HepG2 (cell line): ENCODE measurements around the gene RASGRP4. TPM values are rescaled to one million over a fixed set of nuclear protein-coding genes. Genes with fewer than 3 reads are reported as not detected.

ENCODE experiments used
- AGO2 ChIP-seq: fragments of 200-400 bp; formaldehyde crosslinking; optimal IDR thresholded peaks from 2 replicates; pipeline ENCODE3; 2017; ENCODE audit warnings: mild to moderate bottlenecking, low read depth, low read length, moderate library complexity
- KLF9 ChIP-seq: IDR thresholded peaks from 2 replicates; pipeline ENCODE4 v1.6.1; 2016; ENCODE audit warnings: low read depth
- RXRA ChIP-seq: sonication (generic); formaldehyde crosslinking; IDR thresholded peaks from 2 replicates; pipeline ENCODE4 v1.5.1; 2020; ENCODE audit warnings: missing genetic modification reagents
- SALL2 ChIP-seq: sonication (generic); formaldehyde crosslinking; IDR thresholded peaks from 2 replicates; pipeline ENCODE4 v1.8.1; 2023; ENCODE audit warnings: mild to moderate bottlenecking, missing genetic modification reagents, inconsistent platforms
- ZFP36L1 ChIP-seq: sonication (generic); formaldehyde crosslinking; IDR thresholded peaks from 2 replicates; pipeline ENCODE4 v1.8.0; 2022; ENCODE audit warnings: mild to moderate bottlenecking, missing genetic modification reagents, moderate library complexity
- ZNF501 ChIP-seq: sonication (generic); formaldehyde crosslinking; IDR thresholded peaks from 2 replicates; pipeline ENCODE4 v1.5.1; 2020; ENCODE audit warnings: mild to moderate bottlenecking, moderate library complexity, missing genetic modification reagents
- ZNF709 ChIP-seq: sonication (generic); formaldehyde crosslinking; IDR thresholded peaks from 2 replicates; pipeline ENCODE4 v1.5.0; 2020; ENCODE audit warnings: mild to moderate bottlenecking, missing genetic modification reagents
- ZNF83 ChIP-seq: sonication (generic); formaldehyde crosslinking; IDR thresholded peaks from 2 replicates; pipeline ENCODE4 v1.4.0; 2020; ENCODE audit warnings: missing genetic modification reagents, mild to moderate bottlenecking, borderline replicate concordance
- polyA plus RNA-seq, 8 experiments: library from polyadenylated mRNA; depleted of rRNA in 3 of 8; stranded (reverse) in 7 of 8; unstranded in 1 of 8; fragments of >200 nt; fragmentation: Illumina TruSeq in 4 of 8; extraction: Trizol in 4 of 8; gene quantifications; 2 replicates each; pipeline versions ENCODE4 v1.2.1 to v1.2.3, GENCODE V29; 2011 to 2016; ENCODE audit warnings: low read depth in 4 of 8, missing spikeins in 1 of 8, mixed read lengths in 1 of 8; ENCODE audit not compliant: insufficient read depth in 1 of 8
- total RNA-seq, 5 experiments: library from RNA; depleted of rRNA; stranded (reverse); fragments of >200 nt; fragmentation: Illumina TruSeq; extraction: Trizol; gene quantifications; 2 replicates each; pipeline ENCODE4 v1.2.3, GENCODE V29; 2016; ENCODE audit warnings: low read depth in 1 of 5
- TF ChIP-seq, protein P1 (sequence below): sonication (generic); formaldehyde crosslinking; IDR thresholded peaks from 2 replicates; pipeline ENCODE4 v1.4.0; 2020; ENCODE audit warnings: missing genetic modification reagents
- TF ChIP-seq, protein P2 (sequence below): sonication (generic); formaldehyde crosslinking; IDR thresholded peaks from 2 replicates; pipeline ENCODE4 v1.4.0; 2020; ENCODE audit warnings: low read depth, missing genetic modification reagents
- TF ChIP-seq, protein P3 (sequence below): sonication (generic); formaldehyde crosslinking; IDR thresholded peaks from 2 replicates; pipeline ENCODE4 v1.4.0; 2020; ENCODE audit warnings: low read depth, mild to moderate bottlenecking, missing genetic modification reagents
- TF ChIP-seq, protein P4 (sequence below): sonication (generic); formaldehyde crosslinking; IDR thresholded peaks from 2 replicates; pipeline ENCODE4 v1.4.0; 2020; ENCODE audit warnings: missing genetic modification reagents
- TF ChIP-seq, protein P5 (sequence below): sonication (generic); formaldehyde crosslinking; IDR thresholded peaks from 2 replicates; pipeline ENCODE4 v1.5.0; 2020; ENCODE audit warnings: mild to moderate bottlenecking, missing genetic modification reagents

Gene RASGRP4
- total and polyA plus RNA-seq, 2 of the 13 experiments (the other 11 are each of a cell fraction or from before 2014, with no cell fraction given) = not detected

DNA sequence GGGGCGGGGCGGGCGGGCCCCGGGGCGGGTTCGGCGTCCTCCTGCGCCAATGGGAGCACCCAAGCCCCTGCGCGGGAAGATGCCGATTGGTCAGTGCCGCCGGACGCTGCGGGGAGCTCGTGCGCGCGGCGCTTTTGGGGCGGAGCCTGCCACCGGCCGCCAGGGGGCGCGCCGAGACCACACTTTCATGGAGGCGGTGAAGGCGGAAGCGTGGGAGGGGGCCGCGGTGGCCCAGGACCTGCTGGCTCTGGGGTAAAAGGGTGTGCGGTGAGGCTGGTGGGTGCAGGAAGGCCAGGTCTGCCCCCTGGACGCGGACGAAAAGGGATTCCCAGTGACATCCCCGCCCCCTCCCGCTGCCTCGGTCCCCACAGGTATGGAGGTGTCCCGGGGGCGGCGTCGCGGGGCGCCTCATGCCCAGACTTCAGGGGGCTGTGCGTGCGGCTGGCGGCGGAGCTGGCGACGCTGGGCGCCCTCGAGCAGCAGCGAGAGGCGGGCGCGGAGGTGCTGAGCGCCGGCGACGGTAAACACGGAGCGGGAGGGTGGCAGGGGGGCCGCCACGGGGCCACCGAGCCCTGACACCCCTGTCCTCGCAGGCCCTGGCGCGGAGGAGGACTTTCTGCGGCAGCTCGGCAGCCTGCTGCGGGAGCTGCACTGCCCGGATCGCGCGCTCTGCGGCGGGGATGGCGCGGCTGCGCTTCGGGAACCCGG is 22.9 kb downstream of the RASGRP4 start, which contains the start of gene FAM98C (continued):
- TF ChIP-seq, protein P1, sequence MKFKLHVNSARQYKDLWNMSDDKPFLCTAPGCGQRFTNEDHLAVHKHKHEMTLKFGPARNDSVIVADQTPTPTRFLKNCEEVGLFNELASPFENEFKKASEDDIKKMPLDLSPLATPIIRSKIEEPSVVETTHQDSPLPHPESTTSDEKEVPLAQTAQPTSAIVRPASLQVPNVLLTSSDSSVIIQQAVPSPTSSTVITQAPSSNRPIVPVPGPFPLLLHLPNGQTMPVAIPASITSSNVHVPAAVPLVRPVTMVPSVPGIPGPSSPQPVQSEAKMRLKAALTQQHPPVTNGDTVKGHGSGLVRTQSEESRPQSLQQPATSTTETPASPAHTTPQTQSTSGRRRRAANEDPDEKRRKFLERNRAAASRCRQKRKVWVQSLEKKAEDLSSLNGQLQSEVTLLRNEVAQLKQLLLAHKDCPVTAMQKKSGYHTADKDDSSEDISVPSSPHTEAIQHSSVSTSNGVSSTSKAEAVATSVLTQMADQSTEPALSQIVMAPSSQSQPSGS (CRISPR knock-in tag) = peak; percentile 61; the same call in 1 of the 2 replicates
- TF ChIP-seq, protein P2, sequence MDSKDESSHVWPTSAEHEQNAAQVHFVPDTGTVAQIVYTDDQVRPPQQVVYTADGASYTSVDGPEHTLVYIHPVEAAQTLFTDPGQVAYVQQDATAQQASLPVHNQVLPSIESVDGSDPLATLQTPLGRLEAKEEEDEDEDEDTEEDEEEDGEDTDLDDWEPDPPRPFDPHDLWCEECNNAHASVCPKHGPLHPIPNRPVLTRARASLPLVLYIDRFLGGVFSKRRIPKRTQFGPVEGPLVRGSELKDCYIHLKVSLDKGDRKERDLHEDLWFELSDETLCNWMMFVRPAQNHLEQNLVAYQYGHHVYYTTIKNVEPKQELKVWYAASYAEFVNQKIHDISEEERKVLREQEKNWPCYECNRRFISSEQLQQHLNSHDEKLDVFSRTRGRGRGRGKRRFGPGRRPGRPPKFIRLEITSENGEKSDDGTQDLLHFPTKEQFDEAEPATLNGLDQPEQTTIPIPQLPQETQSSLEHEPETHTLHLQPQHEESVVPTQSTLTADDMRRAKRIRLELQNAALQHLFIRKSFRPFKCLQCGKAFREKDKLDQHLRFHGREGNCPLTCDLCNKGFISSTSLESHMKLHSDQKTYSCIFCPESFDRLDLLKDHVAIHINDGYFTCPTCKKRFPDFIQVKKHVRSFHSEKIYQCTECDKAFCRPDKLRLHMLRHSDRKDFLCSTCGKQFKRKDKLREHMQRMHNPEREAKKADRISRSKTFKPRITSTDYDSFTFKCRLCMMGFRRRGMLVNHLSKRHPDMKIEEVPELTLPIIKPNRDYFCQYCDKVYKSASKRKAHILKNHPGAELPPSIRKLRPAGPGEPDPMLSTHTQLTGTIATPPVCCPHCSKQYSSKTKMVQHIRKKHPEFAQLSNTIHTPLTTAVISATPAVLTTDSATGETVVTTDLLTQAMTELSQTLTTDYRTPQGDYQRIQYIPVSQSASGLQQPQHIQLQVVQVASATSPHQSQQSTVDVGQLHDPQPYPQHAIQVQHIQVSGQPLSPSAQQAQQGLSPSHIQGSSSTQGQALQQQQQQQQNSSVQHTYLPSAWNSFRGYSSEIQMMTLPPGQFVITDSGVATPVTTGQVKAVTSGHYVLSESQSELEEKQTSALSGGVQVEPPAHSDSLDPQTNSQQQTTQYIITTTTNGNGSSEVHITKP (CRISPR knock-in tag) = no peak
- peak; percentile 18 for TF ChIP-seq AGO2
- no peak; the same call in 1 of the 2 replicates for TF ChIP-seq RXRA
- peak; percentile 96 for TF ChIP-seq ZNF709 (CRISPR knock-in tag)
- TF ChIP-seq SALL2 (CRISPR knock-in tag) = peak; percentile 84
- TF ChIP-seq KLF9 = peak; percentile 79
- peak; percentile 90 for TF ChIP-seq ZNF501 (CRISPR knock-in tag)
- TF ChIP-seq, protein P3, sequence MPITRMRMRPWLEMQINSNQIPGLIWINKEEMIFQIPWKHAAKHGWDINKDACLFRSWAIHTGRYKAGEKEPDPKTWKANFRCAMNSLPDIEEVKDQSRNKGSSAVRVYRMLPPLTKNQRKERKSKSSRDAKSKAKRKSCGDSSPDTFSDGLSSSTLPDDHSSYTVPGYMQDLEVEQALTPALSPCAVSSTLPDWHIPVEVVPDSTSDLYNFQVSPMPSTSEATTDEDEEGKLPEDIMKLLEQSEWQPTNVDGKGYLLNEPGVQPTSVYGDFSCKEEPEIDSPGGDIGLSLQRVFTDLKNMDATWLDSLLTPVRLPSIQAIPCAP = no peak
- TF ChIP-seq, protein P4, sequence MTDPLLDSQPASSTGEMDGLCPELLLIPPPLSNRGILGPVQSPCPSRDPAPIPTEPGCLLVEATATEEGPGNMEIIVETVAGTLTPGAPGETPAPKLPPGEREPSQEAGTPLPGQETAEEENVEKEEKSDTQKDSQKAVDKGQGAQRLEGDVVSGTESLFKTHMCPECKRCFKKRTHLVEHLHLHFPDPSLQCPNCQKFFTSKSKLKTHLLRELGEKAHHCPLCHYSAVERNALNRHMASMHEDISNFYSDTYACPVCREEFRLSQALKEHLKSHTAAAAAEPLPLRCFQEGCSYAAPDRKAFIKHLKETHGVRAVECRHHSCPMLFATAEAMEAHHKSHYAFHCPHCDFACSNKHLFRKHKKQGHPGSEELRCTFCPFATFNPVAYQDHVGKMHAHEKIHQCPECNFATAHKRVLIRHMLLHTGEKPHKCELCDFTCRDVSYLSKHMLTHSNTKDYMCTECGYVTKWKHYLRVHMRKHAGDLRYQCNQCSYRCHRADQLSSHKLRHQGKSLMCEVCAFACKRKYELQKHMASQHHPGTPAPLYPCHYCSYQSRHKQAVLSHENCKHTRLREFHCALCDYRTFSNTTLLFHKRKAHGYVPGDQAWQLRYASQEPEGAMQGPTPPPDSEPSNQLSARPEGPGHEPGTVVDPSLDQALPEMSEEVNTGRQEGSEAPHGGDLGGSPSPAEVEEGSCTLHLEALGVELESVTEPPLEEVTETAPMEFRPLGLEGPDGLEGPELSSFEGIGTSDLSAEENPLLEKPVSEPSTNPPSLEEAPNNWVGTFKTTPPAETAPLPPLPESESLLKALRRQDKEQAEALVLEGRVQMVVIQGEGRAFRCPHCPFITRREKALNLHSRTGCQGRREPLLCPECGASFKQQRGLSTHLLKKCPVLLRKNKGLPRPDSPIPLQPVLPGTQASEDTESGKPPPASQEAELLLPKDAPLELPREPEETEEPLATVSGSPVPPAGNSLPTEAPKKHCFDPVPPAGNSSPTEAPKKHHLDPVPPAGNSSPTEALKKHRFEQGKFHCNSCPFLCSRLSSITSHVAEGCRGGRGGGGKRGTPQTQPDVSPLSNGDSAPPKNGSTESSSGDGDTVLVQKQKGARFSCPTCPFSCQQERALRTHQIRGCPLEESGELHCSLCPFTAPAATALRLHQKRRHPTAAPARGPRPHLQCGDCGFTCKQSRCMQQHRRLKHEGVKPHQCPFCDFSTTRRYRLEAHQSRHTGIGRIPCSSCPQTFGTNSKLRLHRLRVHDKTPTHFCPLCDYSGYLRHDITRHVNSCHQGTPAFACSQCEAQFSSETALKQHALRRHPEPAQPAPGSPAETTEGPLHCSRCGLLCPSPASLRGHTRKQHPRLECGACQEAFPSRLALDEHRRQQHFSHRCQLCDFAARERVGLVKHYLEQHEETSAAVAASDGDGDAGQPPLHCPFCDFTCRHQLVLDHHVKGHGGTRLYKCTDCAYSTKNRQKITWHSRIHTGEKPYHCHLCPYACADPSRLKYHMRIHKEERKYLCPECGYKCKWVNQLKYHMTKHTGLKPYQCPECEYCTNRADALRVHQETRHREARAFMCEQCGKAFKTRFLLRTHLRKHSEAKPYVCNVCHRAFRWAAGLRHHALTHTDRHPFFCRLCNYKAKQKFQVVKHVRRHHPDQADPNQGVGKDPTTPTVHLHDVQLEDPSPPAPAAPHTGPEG = 0 out of 2 replicates have a peak, but pooled peaks have one; percentile 39
- TF ChIP-seq ZNF83 = 0 out of 2 replicates have a peak, but pooled peaks have one; percentile 53
- TF ChIP-seq, protein P5, sequence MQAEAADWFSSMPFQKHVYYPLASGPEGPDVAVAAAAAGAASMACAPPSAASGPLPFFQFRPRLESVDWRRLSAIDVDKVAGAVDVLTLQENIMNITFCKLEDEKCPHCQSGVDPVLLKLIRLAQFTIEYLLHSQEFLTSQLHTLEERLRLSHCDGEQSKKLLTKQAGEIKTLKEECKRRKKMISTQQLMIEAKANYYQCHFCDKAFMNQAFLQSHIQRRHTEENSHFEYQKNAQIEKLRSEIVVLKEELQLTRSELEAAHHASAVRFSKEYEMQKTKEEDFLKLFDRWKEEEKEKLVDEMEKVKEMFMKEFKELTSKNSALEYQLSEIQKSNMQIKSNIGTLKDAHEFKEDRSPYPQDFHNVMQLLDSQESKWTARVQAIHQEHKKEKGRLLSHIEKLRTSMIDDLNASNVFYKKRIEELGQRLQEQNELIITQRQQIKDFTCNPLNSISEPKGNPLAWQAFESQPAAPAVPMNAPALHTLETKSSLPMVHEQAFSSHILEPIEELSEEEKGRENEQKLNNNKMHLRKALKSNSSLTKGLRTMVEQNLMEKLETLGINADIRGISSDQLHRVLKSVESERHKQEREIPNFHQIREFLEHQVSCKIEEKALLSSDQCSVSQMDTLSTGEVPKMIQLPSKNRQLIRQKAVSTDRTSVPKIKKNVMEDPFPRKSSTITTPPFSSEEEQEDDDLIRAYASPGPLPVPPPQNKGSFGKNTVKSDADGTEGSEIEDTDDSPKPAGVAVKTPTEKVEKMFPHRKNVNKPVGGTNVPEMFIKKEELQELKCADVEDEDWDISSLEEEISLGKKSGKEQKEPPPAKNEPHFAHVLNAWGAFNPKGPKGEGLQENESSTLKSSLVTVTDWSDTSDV (CRISPR knock-in tag) = no peak; the same call in 1 of the 2 replicates
- no peak; the same call in 1 of the 2 replicates for TF ChIP-seq ZFP36L1 (CRISPR knock-in tag)
